SK-N-SH treated with all-trans-retinoic acid at 6 μM for 48 hours (cell line): ENCODE measurements around the gene PHF19.

Experiments
- ATAC-seq: fragments of 200-7000 bp; cut with Tn5 transposase; 3 replicates; pipeline ENCODE4 v1.9.1; 2020; ENCODE audit warnings: mild to moderate bottlenecking, moderate library complexity
- ARNTL ChIP-seq: fragments of 450-650 bp; formaldehyde crosslinking; IDR thresholded peaks from 2 replicates; pipeline ENCODE4 v1.5.0; 2020; ENCODE audit warnings: low read depth, mild to moderate bottlenecking, moderate library complexity, borderline replicate concordance
- BACH2 ChIP-seq: fragments of 250-450 bp; sonication (Bioruptor Pico); IDR thresholded peaks from 2 replicates; pipeline ENCODE4 v1.9.0; 2021; ENCODE audit warnings: mild to moderate bottlenecking, borderline replicate concordance
- CREB5 ChIP-seq: fragments of 250-450 bp; sonication (Bioruptor Pico); IDR thresholded peaks from 2 replicates; pipeline ENCODE4 v1.5.1; 2020; ENCODE audit warnings: low read depth, mild to moderate bottlenecking, moderate library complexity
- CSDC2 ChIP-seq: fragments of 250-450 bp; sonication (Bioruptor Pico); IDR thresholded peaks from 2 replicates; pipeline ENCODE4 v1.5.0; 2020; ENCODE audit warnings: mild to moderate bottlenecking, moderate library complexity
- ESRRG ChIP-seq: fragments of 250-450 bp; sonication (Bioruptor Pico); IDR thresholded peaks from 2 replicates; pipeline ENCODE4 v1.6.1; 2021; ENCODE audit warnings: mild to moderate bottlenecking
- GLIS3 ChIP-seq: fragments of 250-450 bp; sonication (Bioruptor Pico); IDR thresholded peaks from 2 replicates; pipeline ENCODE4 v1.5.0; 2020; ENCODE audit warnings: mild to moderate bottlenecking, moderate library complexity
- ISL1 ChIP-seq: fragments of 250-450 bp; sonication (Bioruptor Pico); IDR thresholded peaks from 2 replicates; pipeline ENCODE4 v2.1.2; 2022; ENCODE audit warnings: mild to moderate bottlenecking, moderate library complexity
- PATZ1 ChIP-seq: fragments of 250-450 bp; sonication (Bioruptor Pico); IDR thresholded peaks from 2 replicates; pipeline ENCODE4 v1.8.0; 2020; ENCODE audit warnings: mild to moderate bottlenecking, moderate library complexity, borderline replicate concordance
- POU6F1 ChIP-seq: fragments of 250-450 bp; sonication (Bioruptor Pico); IDR thresholded peaks from 2 replicates; pipeline ENCODE4 v1.8.0; 2021; ENCODE audit warnings: low read depth, mild to moderate bottlenecking, moderate library complexity, borderline replicate concordance
- RARB ChIP-seq: fragments of 250-450 bp; sonication (Bioruptor Pico); IDR thresholded peaks from 2 replicates; pipeline ENCODE4 v1.8.0; 2021; ENCODE audit warnings: mild to moderate bottlenecking, moderate library complexity
- SNAI2 ChIP-seq: fragments of 250-450 bp; sonication (Bioruptor Pico); IDR thresholded peaks from 2 replicates; pipeline ENCODE4 v1.5.0; 2020; ENCODE audit warnings: mild to moderate bottlenecking, moderate library complexity
- TOX ChIP-seq: fragments of 250-450 bp; sonication (Bioruptor Pico); IDR thresholded peaks from 2 replicates; pipeline ENCODE4 v1.8.0; 2021; ENCODE audit warnings: mild to moderate bottlenecking, moderate library complexity, borderline replicate concordance
- ZC3H10 ChIP-seq: fragments of 250-450 bp; sonication (Bioruptor Pico); IDR thresholded peaks from 2 replicates; pipeline ENCODE4 v1.5.1; 2021; ENCODE audit warnings: mild to moderate bottlenecking, moderate library complexity
- ZFP3 ChIP-seq: fragments of 250-450 bp; sonication (Bioruptor Pico); IDR thresholded peaks from 2 replicates; pipeline ENCODE4 v1.5.0; 2020; ENCODE audit warnings: mild to moderate bottlenecking, moderate library complexity
- ZFP30 ChIP-seq: fragments of 450-650 bp; formaldehyde crosslinking; IDR thresholded peaks from 2 replicates; pipeline ENCODE4 v1.5.0; 2022; ENCODE audit warnings: mild to moderate bottlenecking, moderate library complexity
- ZNF565 ChIP-seq: fragments of 450-650 bp; formaldehyde crosslinking; conservative IDR thresholded peaks from 2 replicates; pipeline ENCODE4 v1.5.0; 2020; ENCODE audit warnings: low read depth, mild to moderate bottlenecking, moderate library complexity
- ZNF70 ChIP-seq: fragments of 450-650 bp; formaldehyde crosslinking; IDR thresholded peaks from 2 replicates; pipeline ENCODE4 v1.5.0; 2020; ENCODE audit warnings: mild to moderate bottlenecking, moderate library complexity
- ZNF8 ChIP-seq: fragments of 450-650 bp; formaldehyde crosslinking; IDR thresholded peaks from 2 replicates; pipeline ENCODE4 v1.5.0; 2020; ENCODE audit warnings: mild to moderate bottlenecking, moderate library complexity
- TF ChIP-seq, protein P1 (sequence below): fragments of 250-450 bp; sonication (Bioruptor Pico); IDR thresholded peaks from 2 replicates; pipeline ENCODE4 v1.5.1; 2021; ENCODE audit warnings: mild to moderate bottlenecking, moderate library complexity
- TF ChIP-seq, protein P2 (sequence below): fragments of 250-450 bp; sonication (Bioruptor Pico); IDR thresholded peaks from 2 replicates; pipeline ENCODE4 v1.5.0; 2020; ENCODE audit warnings: mild to moderate bottlenecking, moderate library complexity

The PHF19 gene

GRCh38 chr9:120846251-120846889, 30.6 kb downstream of the PHF19 start:
- no peak for TF ChIP-seq POU6F1
- TF ChIP-seq ZC3H10 (CRISPR knock-in tag), result no peak
- no peak for TF ChIP-seq ESRRG (CRISPR knock-in tag)
- no peak for TF ChIP-seq ARNTL (CRISPR knock-in tag)
- no peak for TF ChIP-seq PATZ1 (CRISPR knock-in tag)
- no peak for TF ChIP-seq ZNF70 (CRISPR knock-in tag)
- no peak for TF ChIP-seq GLIS3 (CRISPR knock-in tag)
- no peak for TF ChIP-seq ZFP30 (CRISPR knock-in tag)
- TF ChIP-seq ZNF8 (CRISPR knock-in tag), result no peak
- TF ChIP-seq ZFP3 (CRISPR knock-in tag), result no peak
- TF ChIP-seq, protein P1, sequence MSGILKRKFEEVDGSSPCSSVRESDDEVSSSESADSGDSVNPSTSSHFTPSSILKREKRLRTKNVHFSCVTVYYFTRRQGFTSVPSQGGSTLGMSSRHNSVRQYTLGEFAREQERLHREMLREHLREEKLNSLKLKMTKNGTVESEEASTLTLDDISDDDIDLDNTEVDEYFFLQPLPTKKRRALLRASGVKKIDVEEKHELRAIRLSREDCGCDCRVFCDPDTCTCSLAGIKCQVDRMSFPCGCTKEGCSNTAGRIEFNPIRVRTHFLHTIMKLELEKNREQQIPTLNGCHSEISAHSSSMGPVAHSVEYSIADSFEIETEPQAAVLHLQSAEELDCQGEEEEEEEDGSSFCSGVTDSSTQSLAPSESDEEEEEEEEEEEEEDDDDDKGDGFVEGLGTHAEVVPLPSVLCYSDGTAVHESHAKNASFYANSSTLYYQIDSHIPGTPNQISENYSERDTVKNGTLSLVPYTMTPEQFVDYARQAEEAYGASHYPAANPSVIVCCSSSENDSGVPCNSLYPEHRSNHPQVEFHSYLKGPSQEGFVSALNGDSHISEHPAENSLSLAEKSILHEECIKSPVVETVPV (CRISPR knock-in tag), result no peak
- TF ChIP-seq RARB (CRISPR knock-in tag), result no peak
- no peak for TF ChIP-seq TOX (CRISPR knock-in tag)
- TF ChIP-seq ZNF565 (CRISPR knock-in tag), result no peak
- TF ChIP-seq CSDC2 (CRISPR knock-in tag), result no peak
- TF ChIP-seq SNAI2 (CRISPR knock-in tag), result no peak
- TF ChIP-seq, all 23 proteins: peak for 0
- no peak for ATAC-seq

DNA sequence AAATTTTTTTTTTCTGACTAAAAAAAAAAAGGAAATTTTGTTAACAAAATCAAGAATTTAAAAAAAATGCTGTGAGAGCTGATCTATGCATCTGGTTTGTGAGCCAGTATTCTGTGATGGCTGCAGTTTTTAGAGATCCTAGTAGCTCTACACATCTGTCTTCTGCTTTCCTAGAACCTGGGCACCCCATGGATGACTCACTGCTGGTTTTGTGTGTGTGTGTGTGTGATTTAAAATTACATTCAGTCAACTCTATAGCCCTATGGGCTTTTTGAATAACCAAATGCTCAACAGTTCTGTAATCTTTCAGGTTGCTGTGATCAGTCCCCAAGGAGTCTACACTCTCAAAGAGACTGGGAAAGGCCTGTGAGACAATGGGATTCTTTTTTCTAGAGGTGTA, 31.7 kb downstream of the PHF19 start:
- ATAC-seq, result no peak
- TF ChIP-seq GLIS3 (CRISPR knock-in tag), result no peak

DNA sequence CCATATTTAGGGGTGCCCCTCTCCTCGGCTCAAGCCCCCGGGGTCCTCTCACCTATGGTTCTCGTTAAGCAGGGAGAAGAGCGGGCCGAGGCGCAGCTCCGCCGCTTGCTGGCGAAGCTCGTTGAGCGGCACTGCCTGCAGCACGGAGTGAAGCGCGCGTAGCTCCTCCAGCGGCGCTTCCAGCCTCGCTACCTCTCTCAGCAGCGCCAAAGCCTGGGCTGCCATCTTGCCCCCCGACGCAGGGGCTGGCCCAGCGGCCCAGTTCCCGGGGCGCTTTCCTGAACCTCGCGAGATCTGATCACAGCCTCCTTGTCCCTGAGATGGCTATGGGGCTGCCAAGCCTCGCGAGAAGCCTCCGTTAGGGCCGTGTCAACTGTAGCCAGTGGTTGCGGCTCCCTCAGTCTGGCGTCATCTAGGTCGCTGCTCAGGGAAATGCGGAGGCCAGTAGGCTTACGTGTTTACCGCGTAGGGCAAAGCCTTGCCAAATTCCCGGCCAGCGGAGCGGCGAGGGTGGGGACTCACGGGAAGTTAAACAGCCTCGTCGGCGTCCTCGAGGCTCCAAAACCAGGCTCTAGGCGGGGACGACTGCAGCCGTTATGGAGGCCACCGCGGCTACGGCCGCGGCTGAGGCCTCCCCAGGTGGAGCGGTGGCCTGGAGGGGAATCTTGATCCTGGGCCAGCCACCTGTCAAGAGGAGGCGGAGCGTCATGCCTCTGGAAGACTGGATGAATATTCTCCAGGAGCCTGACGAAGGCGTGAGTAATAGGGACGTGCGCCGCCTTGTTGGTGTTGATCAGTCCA, 34.1 kb downstream of the PHF19 start, which contains the start of gene PSMD5:
Gene PSMD5, minus strand, starts transcription at position 238 of the 801 bp plus-strand sequence. Its CDS starts 13 bp downstream, at position 225.
- 0 out of 2 replicates have a peak, but pooled peaks have one; percentile 31 for TF ChIP-seq PATZ1 (CRISPR knock-in tag)
- TF ChIP-seq ZNF565 (CRISPR knock-in tag), result no peak
- peak; percentile 99 for ATAC-seq

DNA sequence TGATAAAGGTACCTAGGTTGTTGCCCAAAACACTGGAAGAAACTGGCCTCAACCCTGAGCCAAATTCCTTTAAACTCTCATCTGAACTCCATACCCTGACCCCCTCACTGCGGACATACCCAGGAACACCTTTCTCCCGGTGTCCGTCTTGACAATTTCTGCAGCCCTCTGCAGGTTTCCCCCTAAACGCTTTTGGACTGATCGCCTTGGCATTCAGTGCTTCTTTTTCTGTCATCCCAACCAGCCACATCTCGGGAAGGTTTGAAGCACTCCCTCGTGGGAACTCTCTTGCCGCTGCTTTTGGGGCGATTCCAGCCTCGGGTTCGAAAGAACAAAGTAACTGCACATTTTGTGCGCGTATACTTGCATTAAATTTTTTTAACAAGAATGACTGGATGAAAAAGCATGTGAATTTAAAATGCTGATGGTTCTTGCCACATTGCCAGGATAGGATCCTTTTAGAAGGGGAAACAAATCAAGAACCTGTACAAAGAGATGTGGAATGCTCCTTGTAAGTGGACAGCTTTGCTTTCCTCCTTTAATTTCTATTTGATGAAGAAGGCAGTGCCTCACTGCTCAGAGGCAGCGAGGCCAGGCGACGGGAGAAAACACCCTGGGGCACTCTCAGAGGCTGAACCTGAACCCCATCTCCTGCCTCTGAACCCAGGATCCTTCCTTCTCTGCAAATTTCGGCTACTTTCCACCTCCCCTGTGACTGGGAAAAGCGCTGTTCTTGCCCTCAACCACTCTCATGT, 34.9 kb downstream of the PHF19 start:
- peak; percentile 30 for ATAC-seq
- TF ChIP-seq, protein P2, sequence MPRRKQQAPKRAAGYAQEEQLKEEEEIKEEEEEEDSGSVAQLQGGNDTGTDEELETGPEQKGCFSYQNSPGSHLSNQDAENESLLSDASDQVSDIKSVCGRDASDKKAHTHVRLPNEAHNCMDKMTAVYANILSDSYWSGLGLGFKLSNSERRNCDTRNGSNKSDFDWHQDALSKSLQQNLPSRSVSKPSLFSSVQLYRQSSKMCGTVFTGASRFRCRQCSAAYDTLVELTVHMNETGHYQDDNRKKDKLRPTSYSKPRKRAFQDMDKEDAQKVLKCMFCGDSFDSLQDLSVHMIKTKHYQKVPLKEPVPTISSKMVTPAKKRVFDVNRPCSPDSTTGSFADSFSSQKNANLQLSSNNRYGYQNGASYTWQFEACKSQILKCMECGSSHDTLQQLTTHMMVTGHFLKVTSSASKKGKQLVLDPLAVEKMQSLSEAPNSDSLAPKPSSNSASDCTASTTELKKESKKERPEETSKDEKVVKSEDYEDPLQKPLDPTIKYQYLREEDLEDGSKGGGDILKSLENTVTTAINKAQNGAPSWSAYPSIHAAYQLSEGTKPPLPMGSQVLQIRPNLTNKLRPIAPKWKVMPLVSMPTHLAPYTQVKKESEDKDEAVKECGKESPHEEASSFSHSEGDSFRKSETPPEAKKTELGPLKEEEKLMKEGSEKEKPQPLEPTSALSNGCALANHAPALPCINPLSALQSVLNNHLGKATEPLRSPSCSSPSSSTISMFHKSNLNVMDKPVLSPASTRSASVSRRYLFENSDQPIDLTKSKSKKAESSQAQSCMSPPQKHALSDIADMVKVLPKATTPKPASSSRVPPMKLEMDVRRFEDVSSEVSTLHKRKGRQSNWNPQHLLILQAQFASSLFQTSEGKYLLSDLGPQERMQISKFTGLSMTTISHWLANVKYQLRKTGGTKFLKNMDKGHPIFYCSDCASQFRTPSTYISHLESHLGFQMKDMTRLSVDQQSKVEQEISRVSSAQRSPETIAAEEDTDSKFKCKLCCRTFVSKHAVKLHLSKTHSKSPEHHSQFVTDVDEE (CRISPR knock-in tag), result no peak
- TF ChIP-seq CREB5, result no peak
- TF ChIP-seq PATZ1 (CRISPR knock-in tag), result no peak
- TF ChIP-seq BACH2 (CRISPR knock-in tag), result no peak
- no peak for TF ChIP-seq RARB (CRISPR knock-in tag)
- TF ChIP-seq ARNTL (CRISPR knock-in tag), result no peak
- TF ChIP-seq ISL1 (CRISPR knock-in tag), result no peak
- TF ChIP-seq GLIS3 (CRISPR knock-in tag), result no peak
- no peak for TF ChIP-seq ZNF8 (CRISPR knock-in tag)
- no peak for TF ChIP-seq ZFP3 (CRISPR knock-in tag)
